ENCODE results near the gene ARHGAP28.

GRCh38 chr18:6744816-6745455, 15.4 kb downstream of the ARHGAP28 start:
- TF ChIP-seq CTCF (IDR thresholded peaks at IDR 0.05) (no peak), POLR2A (IDR thresholded peaks at IDR 0.05) (no peak)
